Upper lobe of left lung (tissue), 6 donors: ENCODE data around the gene AKIRIN2. TPM values are rescaled to one million over a fixed set of nuclear protein-coding genes. Genes with fewer than 3 reads are reported as not detected.
"Not testable (repeated sequence)": the region's sequence is repeated elsewhere in the genome, so short reads cannot be mapped to it uniquely, and the experiment has no call there.

ENCODE experiments used
- ATAC-seq, 2 donors: fragments of 200-7000 bp; cut with Tn5 transposase; one replicate each; pipeline ENCODE4 v1.9.1; 2022; ENCODE audit warnings: mild to moderate bottlenecking in 2 of 2, moderate library complexity in 2 of 2; ENCODE audit not compliant: low FRiP score in 2 of 2
- DNase-seq, 2 donors: peaks; one replicate each; pipeline ENCODE4 v3.0.0-alpha.2; 2019 to 2020
- H3K27ac ChIP-seq, 4 donors: fragments of 200-600 bp; sonication (generic); one replicate each; pipeline ENCODE4 v1.5.1; 2016 to 2019
- H3K27me3 ChIP-seq, 4 donors: fragments of 200-600 bp; sonication (generic); one replicate each; pipeline ENCODE4 v1.5.1; 2017 to 2019
- H3K36me3 ChIP-seq, 4 donors: fragments of 200-600 bp; sonication (generic); one replicate each; pipeline ENCODE4 v1.5.1; 2016 to 2019
- H3K4me1 ChIP-seq, 4 donors: fragments of 200-600 bp; sonication (generic); one replicate each; pipeline ENCODE4 v1.5.1; 2018 to 2019
- H3K4me3 ChIP-seq, 4 donors: fragments of 200-600 bp; sonication (generic); one replicate each; pipeline ENCODE4 v1.5.1; 2017 to 2019; ENCODE audit warnings: mild to moderate bottlenecking in 2 of 4, moderate library complexity in 1 of 4
- H3K9me3 ChIP-seq, 4 donors: fragments of 200-600 bp; sonication (generic); one replicate each; pipeline ENCODE4 v1.5.1; 2018 to 2019
- EP300 ChIP-seq, 4 donors: sonication (generic); formaldehyde crosslinking; IDR thresholded peaks; one replicate each; pipeline ENCODE4 v1.5.1; 2017; ENCODE audit warnings: antibody characterized with exemption in 4 of 4, control low read depth in 2 of 4
- POLR2A ChIP-seq, 4 donors: fragments of 450-650 bp; IDR thresholded peaks; one replicate each; pipeline ENCODE4 v1.5.1; 2016 to 2017; ENCODE audit warnings: antibody characterized with exemption in 4 of 4, mild to moderate bottlenecking in 2 of 4
- POLR2AphosphoS5 ChIP-seq, 2 donors: sonication (generic); formaldehyde crosslinking; IDR thresholded peaks; one replicate each; pipeline ENCODE4 v1.5.1; 2017; ENCODE audit warnings: antibody characterized with exemption in 2 of 2
- WGBS, 2 donors: methylation state at CpG; one replicate each; pipeline ENCODE4 v1.1.5; 2017 to 2018; 5-methylcytosine and 5-hydroxymethylcytosine counted together
- total RNA-seq, 6 donors: library from RNA; depleted of rRNA in 4 of 6; stranded (reverse); fragments of >200 nt in 4 of 6; gene quantifications; one replicate each; pipeline versions ENCODE4 v1.1.0 to v1.2.1, GENCODE V29; 2016 to 2021
- TF ChIP-seq, protein P1 (sequence below), 6 experiments: fragments of 450-650 bp in 4 of 6; fragments of 200-600 bp in 2 of 6; sonication (generic) in 2 of 6; IDR thresholded peaks; one replicate each; pipeline ENCODE4 v1.5.1; 2016 to 2019; ENCODE audit warnings: antibody characterized with exemption in 6 of 6
- donor health status: DM: no; HTN: no; CAD: no; lungs with moderate emphysema.
- donor health status: DM: no; HTN: yes; CAD: no; lungs with severe emphysema.

The AKIRIN2 gene
- total RNA-seq, 6 donors from 2014 or later = 42.3 to 87.0 (median 57.2) TPM

DNA sequence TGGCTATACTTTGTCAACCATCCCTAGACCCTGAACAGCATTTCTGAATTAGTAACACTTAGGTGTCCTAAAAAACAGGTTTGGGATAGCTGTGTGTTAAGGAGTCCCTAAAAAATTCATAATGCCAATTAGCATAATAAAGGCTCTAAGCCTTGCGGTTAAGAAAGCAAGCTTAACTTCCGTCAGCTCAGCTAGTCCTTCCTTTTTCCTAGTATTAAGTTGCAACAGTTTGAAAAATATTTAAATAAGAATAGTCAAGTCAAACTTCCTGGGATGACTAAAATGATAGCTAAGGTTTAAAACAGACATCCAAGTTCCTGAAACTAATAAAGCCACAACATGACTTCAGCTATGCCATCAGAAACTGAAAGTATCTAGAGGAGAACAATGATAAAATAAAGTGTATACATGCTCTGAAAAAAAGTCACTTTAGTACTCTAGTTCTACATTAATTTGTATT lies 3.5 kb downstream of the AKIRIN2 start:
- H3K27me3 ChIP-seq = no peaks in the 10 kb centered on the region
- peak overlapping the region; percentile 42 to 100 (median 99) for H3K27ac ChIP-seq
- WGBS, 2 donors = 0 to 3% methylated on average over 2 of the region's 2 CpGs
- peaks cover 44 to 63% (median 47%) of the 10 kb centered on the region in 4 donors for H3K4me1 ChIP-seq
- no peak for DNase-seq
- TF ChIP-seq EP300 (IDR thresholded peaks at IDR 0.05) (no peak), POLR2AphosphoS5 (IDR thresholded peaks at IDR 0.05) (peak in 1 of 2 donors; percentile 12), POLR2A (IDR thresholded peaks at IDR 0.05) (peak in 1 of 4 donors; percentile 58)
- TF ChIP-seq, protein P1, sequence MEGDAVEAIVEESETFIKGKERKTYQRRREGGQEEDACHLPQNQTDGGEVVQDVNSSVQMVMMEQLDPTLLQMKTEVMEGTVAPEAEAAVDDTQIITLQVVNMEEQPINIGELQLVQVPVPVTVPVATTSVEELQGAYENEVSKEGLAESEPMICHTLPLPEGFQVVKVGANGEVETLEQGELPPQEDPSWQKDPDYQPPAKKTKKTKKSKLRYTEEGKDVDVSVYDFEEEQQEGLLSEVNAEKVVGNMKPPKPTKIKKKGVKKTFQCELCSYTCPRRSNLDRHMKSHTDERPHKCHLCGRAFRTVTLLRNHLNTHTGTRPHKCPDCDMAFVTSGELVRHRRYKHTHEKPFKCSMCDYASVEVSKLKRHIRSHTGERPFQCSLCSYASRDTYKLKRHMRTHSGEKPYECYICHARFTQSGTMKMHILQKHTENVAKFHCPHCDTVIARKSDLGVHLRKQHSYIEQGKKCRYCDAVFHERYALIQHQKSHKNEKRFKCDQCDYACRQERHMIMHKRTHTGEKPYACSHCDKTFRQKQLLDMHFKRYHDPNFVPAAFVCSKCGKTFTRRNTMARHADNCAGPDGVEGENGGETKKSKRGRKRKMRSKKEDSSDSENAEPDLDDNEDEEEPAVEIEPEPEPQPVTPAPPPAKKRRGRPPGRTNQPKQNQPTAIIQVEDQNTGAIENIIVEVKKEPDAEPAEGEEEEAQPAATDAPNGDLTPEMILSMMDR (IDR thresholded peaks at IDR 0.05) = no peak
- no peak for ATAC-seq
- no peaks in the 10 kb centered on the region for H3K36me3 ChIP-seq
- H3K9me3 ChIP-seq = no peaks in the 10 kb centered on the region
- peak overlapping the region in 3 of 4 donors; percentile 59 to 90 (median 75) for H3K4me3 ChIP-seq

- 28 to 34% methylated on average over 8 of the region's 8 CpGs for WGBS, 2 donors
- Histone ChIP-seq H3K9me3 (no peaks in the 10 kb centered on the region), H3K27me3 (no peaks in the 10 kb centered on the region), H3K36me3 (no peaks in the 10 kb centered on the region), H3K4me1 (peaks cover 48 to 66% (median 51%) of the 10 kb centered on the region in 4 donors), H3K4me3 (peak overlapping the region in 3 of 4 donors; percentile 59 to 90 (median 75)), H3K27ac (peak overlapping the region; percentile 42 to 100 (median 99))
- TF ChIP-seq, protein P1 (IDR thresholded peaks at IDR 0.05) = no peak
- peak in 1 of 2 donors; percentile 9 for TF ChIP-seq POLR2AphosphoS5 (IDR thresholded peaks at IDR 0.05)
- DNase-seq (no peak), ATAC-seq (no peak)
Measured at GRCh38 chr6:87697581-87698546, 4.2 kb downstream of the AKIRIN2 start.

DNA sequence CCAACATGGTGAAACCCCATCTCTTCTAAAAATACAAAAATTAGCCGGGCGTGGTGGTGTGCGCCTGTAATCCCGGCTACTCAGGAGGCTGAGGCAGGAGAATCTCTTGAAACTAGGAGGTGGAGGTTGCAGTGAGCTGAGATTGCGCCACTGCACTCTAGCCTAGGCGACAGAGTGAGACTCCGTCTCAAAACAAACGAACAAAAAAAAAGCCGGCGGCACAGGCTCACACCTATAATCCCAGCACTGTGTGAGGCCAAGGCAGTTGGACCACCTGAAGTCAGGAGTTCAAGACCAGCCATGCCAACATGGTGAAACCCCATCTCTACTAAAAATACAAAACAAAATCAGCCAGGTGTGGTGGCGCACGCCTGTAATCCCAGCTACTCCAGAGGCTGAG lies 5.2 kb downstream of the AKIRIN2 start:
- peaks cover 55 to 73% (median 59%) of the 10 kb centered on the region in 4 donors for H3K4me1 ChIP-seq
- ATAC-seq = not testable (repeated sequence)
- 82 to 86% methylated on average over 12 of the region's 12 CpGs for WGBS, 2 donors

DNA sequence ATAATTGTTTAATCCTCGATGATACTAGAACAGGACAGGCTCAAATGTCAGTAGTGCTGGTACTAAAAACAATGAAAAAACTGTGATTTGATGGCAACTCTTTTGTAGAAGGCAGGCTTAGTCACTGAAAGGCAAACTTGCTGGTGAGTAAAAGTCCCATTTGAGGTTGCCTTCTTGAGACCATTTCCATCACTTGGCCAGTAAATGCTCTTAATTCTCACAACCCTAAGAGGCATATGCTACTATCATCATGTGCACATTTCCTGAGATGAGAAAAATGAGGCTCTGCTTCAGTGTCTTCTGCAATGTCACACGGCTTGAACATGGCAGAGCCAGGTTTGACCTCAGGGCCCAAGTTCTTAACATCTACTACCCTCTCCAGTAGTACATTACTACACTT lies 9.9 kb downstream of the AKIRIN2 start:
- no peaks in the 10 kb centered on the region for H3K27me3 ChIP-seq
- H3K4me3 ChIP-seq = no peak overlapping the region
- TF ChIP-seq EP300 (IDR thresholded peaks at IDR 0.05) (no peak), POLR2AphosphoS5 (IDR thresholded peaks at IDR 0.05) (no peak)
- TF ChIP-seq, protein P1 (IDR thresholded peaks at IDR 0.05) = no peak
- H3K9me3 ChIP-seq = no peaks in the 10 kb centered on the region
- DNase-seq (no peak), ATAC-seq (no peak)
- H3K4me1 ChIP-seq = peaks cover 57 to 96% (median 66%) of the 10 kb centered on the region in 4 donors
- WGBS, 2 donors = 53 to 61% methylated on average over 2 of the region's 2 CpGs
- peak overlapping the region in 3 of 4 donors; percentile 4 to 37 (median 31) for H3K27ac ChIP-seq
- peaks cover 0 to 3% (median 0%) of the 10 kb centered on the region in 4 donors for H3K36me3 ChIP-seq

More for the DNA sequence above, 5.2 kb downstream of the AKIRIN2 start:
- DNase-seq, H3K36me3 ChIP-seq, H3K27me3 ChIP-seq, H3K9me3 ChIP-seq, H3K4me3 ChIP-seq: not testable (repeated sequence)
- peak overlapping the region in 1 of 4 donors; percentile 55 for H3K27ac ChIP-seq

DNA sequence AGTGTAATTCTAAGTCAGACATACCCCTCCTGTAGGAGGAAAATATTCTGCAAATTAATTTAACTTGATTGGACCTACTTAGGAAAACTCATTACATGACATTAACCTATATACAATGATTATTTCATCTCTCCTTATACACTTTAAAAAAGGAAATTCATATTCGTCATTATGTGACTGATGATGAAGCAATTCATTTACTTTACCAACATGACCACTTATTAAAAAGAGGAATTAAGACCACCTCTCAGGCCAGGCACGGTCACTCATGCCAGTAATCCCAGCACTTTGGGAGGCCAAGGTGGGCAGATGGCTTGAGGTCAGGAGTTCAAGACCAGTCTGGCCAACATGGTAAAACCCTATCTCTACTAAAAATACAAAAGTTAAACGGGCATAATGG lies 11.6 kb downstream of the AKIRIN2 start:
- Histone ChIP-seq H3K36me3 (peaks cover 0 to 3% (median 0%) of the 10 kb centered on the region in 4 donors), H3K9me3 (no peaks in the 10 kb centered on the region), H3K27ac (peak overlapping the region in 1 of 4 donors; percentile 74), H3K4me3 (no peak overlapping the region), H3K27me3 (no peaks in the 10 kb centered on the region), H3K4me1 (peaks cover 49 to 94% (median 65%) of the 10 kb centered on the region in 4 donors)
- TF ChIP-seq POLR2A (IDR thresholded peaks at IDR 0.05) (no peak), EP300 (IDR thresholded peaks at IDR 0.05) (no peak), POLR2AphosphoS5 (IDR thresholded peaks at IDR 0.05) (no peak)
- TF ChIP-seq, protein P1 (IDR thresholded peaks at IDR 0.05) = no peak
- ATAC-seq (no peak), DNase-seq (no peak)
- 61 to 83% methylated on average over 3 of the region's 3 CpGs for WGBS, 2 donors

DNA sequence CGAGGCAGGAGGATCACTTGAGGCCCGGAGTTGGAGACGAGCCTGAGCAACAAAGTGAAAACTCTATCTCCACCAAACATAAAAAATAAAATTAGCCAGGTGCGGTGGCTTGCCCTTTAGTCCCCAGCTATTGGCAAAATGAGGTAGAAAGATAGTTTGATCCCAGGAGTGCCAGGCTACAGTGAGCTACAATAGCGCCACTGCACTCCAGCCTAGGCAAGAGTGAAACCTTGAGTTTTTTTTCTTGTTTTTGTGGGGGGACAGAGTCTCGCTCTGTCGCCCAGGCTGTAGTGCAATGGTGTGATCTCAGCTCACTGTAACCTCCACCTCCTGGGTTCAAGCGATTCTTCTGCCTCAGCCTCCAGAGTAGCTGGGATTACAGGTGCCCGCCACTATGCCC lies 14.1 kb downstream of the AKIRIN2 start:
- 88 to 92% methylated on average over 8 to 9 of the region's 9 CpGs for WGBS, 2 donors
- not testable (repeated sequence) for DNase-seq

More for the DNA sequence above, 14.1 kb downstream of the AKIRIN2 start:
- not testable (repeated sequence) for H3K27me3 ChIP-seq, H3K27ac ChIP-seq, H3K9me3 ChIP-seq, ATAC-seq, H3K4me3 ChIP-seq, H3K36me3 ChIP-seq
- H3K4me1 ChIP-seq = peaks cover 40 to 80% (median 51%) of the 10 kb centered on the region in 4 donors
